ENCODE results near the gene KBTBD12.

Gene KBTBD12

DNA sequence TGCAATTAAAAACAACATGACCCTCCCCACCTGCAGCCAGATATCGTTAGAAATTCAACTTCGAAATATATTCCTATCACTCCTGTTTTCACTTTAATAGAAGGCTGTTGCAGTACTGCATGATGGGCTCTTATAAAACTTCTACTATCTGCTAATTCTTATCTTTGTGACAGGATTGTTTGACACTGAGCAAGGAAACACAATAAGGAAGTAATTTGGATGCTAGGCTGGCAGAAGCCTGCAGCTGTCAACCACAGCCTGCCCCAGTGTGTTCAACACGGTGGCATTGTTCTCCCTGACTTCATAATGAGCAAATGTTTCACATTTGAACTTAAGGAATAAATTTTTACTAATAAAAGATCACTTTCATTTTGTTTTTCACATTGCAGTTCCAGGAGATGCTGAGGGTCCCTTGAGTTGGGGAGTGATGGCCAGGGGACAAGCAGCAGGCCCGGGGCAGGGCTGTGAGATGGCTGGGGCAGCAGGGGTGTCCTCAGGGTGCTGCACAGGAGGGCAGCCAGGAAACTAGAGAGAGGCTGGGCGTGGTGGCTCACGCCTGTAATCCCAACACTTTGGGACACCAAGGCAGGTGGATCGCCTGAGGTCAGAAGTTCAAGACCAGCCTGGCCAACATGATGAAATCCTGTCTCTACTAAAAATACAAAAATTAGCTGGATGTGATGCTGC, 72.4 kb downstream of the KBTBD12 start:
- no peak for DNase-seq (ENCODE audit: low spot score)

DNA sequence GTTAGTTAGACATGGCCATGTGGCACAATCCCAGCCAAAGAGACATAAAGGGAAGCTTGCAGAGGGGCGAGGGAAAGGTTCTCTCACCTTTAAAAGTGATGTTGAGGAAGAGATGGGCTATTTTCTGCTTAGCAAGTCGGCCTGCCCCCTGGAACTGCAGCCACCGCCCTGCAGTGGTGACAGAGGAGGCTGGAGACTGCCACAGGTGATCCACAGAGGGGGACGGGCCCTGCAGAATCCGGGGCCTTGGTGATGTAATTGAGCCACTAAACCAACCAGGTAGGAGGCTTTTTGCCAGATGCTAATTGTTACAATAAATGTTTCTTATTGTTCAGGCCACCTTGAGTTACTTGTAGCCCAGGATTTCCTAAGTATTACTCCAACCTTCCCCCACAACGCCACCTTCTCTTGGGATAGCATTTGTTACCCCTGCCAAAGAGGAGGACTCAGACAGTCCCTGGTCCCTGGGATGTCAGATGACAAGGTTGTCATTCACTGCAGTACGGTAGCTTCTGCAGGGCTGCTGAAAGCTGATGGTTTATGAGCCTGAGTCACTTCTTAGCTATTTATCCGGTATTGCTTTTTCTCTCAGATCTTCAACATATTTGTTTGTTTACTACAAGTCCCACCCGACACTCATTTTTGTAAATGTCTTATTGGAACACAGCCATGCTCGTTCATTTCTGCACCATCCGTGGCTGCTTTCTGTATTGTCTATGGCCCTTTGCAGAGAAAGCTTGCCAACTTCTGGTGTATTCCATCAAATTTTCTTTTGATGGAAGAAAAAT, 73.9 kb downstream of the KBTBD12 start:
- peak; percentile 83 for DNase-seq (ENCODE audit: low spot score)

GRCh38 chr3:127990051-127990450, 75.0 kb downstream of the KBTBD12 start:
- DNase-seq (ENCODE audit: low spot score): no peak

DNA sequence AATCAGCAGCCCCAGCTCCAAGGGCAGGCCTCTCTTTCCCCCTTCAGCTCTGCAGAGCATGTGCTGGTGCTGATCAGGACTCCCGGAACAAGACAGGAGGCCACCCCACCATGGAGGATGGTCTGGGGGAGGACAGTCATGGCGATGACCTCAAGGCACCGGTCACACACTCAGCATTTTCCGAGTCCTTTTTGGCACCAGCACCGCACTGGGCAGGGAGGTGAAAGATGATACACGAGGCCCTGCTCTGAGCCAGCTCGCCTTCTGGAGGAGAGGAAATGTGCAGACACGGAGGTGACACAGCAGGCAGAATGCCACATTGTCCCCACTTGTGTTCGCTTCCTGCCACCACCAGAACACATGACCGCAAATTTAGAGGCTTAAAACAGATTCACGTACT, 75.4 kb downstream of the KBTBD12 start:
- no peak for DNase-seq (ENCODE audit: low spot score)

DNA sequence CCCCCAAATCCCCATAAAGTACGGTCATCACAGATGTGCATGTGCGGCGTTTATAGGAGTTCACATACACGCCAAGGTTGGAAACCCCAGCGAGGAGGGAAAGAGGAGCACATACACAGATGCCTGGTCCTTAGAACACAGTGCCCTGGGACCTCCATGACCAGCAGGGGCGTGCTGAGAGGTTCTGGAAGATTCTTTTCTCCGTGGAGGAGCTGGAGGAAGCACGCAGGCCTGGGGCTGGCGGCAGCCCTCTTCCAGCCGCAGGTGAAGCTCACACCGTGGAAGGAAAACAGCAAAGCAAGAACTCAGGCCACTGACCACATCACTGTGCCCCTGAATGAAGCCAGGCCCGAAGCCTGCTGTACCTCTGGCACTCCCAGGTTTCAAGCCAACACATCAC, 76.2 kb downstream of the KBTBD12 start:
- DNase-seq (ENCODE audit: low spot score): no peak

DNA sequence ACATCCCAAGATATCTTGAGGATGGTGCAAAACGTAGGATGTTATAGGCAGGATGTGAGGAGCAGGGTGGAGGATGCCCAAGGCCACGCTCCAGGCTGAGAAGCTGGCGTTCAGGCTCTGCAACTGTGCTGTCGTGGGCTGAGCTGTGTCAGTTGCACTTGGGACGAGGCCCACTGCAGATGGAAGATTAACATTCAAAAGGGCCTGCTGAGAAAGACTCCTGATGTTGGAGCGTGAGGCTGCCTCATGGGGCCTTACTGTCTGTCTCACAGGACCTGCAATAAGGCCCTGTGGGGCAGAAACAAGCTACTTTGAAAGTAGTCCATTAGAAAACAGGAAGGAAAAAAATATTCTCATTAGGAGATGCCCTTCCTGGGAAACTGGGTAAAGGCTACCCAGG, 76.6 kb downstream of the KBTBD12 start:
- no peak for DNase-seq (ENCODE audit: low spot score)

GRCh38 chr3:127992127-127992526, 77.1 kb downstream of the KBTBD12 start:
- no peak for DNase-seq (ENCODE audit: low spot score)

- DNase-seq (ENCODE audit: low spot score): no peak
Observed at GRCh38 chr3:127994011-127994410, 79.0 kb downstream of the KBTBD12 start.

DNA sequence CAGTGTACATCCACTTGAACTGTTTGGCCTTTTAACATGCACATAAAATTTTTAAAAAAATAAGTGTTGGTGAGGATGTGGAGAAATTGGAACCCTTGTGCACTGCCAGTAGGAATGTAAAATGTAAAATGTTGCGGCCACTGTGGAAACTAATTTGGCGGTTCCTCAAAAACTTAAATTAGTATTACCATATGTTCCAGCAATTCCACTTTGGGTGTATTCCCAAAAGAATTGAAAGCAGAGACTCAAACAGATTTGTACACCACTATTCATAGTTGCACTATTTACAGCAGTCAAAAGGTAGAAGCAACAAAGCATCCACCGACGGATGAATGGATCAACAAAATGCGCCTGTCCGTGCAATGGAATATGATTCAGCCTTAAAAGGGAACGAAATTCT, 82.0 kb downstream of the KBTBD12 start:
- DNase-seq (ENCODE audit: low spot score): no peak

- no peak for DNase-seq (ENCODE audit: low spot score)
Observed at GRCh38 chr3:127997961-127998360, 82.9 kb downstream of the KBTBD12 start.

- no peak for DNase-seq (ENCODE audit: low spot score)
Observed at GRCh38 chr3:127998596-127998995, 83.6 kb downstream of the KBTBD12 start.

- no peak for DNase-seq (ENCODE audit: low spot score)
Observed at GRCh38 chr3:127999509-128000106, 84.6 kb downstream of the KBTBD12 start.

DNA sequence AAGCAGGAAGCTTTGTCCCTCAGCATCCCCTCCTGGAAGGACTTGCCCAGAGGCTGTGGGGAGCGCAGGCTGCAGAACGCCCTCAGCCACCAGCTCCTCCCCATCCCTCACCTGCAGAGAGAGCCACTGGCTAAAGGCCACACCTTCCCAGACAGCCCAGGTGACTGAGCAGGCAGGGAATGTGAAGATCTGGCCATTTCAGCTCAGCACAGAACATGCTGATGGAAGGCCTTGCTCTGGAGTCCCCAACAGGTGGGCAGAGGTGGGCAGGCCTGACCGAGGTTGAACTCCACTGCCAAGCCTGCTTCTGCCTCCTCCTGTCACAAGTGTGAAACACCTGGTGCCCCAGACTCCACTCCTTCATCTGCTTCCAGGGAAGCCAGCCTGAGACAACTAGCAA, 86.5 kb downstream of the KBTBD12 start:
- no peak for DNase-seq (ENCODE audit: low spot score)

DNA sequence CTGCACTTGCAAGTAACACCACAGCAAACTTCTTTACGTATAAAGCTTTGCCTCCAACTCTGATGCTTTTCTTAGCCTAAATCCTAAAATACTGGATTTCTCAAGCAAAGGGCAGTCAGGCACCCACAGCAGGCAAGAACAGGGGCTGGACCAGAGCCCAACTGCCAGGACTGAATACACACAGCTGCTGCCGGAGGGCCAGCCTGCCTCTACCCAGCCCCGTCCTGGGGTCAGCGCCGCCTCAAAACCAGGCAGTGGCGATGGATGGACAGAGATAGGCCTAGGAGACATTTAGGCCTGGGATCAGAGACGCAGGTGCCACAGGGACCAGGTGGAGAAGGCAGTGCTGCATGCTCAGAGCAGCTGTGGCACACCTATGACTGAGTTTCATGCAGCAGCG, 89.6 kb downstream of the KBTBD12 start:
- no peak for DNase-seq (ENCODE audit: low spot score)

DNA sequence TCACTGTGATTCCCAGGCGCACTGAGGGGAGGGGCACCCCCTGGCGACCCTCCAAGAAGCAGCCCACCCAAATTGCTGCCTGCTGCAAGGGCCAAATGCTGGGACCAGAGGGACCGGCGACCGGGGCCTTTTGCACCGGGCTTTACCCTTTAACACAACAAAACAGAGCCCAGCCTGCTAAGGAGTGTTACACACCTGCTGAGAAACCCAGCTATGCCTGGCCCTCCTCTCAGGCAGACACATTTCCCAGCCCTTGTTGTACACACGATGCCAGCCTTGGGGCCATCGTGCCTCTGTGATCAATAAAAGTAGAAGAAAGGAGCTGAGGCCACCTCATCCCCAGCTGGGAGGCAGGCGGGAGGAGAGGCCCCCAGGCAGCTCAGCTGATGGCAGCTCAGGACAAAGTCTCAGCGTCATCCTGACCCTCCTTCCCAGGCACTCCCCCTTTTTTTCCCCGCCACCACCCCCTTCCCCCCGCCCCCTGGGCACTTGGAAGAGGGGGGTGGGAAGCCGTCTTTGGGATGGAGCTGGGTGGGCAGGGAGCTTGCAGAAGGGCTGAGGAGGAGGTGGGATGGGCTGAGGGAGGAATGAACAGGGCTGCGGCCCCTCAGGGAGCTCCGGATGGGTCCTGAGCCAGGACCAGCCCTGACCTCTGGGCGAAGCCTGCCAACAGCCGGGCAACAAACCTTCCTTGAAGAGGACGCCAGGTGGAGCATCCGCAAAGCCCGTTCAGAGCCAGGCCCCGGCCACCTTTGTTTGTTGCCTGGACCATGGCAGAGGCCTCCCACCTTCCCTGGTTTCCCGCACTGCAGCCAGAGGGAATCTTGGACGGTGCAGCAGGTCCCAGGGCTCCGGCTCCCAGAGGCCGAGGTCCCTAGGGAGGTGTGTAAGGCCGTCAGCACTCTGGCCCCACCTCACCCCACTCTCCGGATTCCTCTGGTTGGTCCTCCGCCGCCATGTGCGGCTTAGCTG, 91.3 kb downstream of the KBTBD12 start:
- DNase-seq (ENCODE audit: low spot score): no peak

GRCh38 chr3:128007033-128007424, 92.0 kb downstream of the KBTBD12 start:
- DNase-seq (ENCODE audit: low spot score): no peak

- peak; percentile 36 for DNase-seq (ENCODE audit: low spot score)
Observed at GRCh38 chr3:128009952-128010846, 95.2 kb downstream of the KBTBD12 start.

- DNase-seq (ENCODE audit: low spot score): peak; percentile 39
Observed at GRCh38 chr3:128011140-128011539, 96.1 kb downstream of the KBTBD12 start.

DNA sequence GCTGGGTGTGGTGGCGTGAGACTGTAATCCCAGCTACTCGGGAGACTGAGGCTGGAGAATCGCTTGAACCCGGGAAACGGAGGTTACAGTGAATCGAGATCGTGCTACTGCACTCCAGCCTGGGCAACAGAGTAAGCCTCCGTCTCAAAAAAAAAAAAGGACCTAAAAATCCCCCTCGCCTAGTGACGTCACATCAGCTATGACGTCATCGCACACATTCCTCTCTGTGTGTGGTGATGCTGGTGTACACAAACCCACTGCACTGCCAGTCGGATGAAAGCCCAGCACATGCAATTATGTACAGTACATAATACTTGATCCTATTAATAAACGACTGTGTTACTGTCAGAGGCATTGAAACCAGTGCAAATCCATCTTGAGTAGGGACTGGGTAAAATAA, 97.0 kb downstream of the KBTBD12 start:
- no peak for DNase-seq (ENCODE audit: low spot score)

GRCh38 chr3:128014548-128014947, 99.5 kb downstream of the KBTBD12 start:
- DNase-seq (ENCODE audit: low spot score): no peak

DNA sequence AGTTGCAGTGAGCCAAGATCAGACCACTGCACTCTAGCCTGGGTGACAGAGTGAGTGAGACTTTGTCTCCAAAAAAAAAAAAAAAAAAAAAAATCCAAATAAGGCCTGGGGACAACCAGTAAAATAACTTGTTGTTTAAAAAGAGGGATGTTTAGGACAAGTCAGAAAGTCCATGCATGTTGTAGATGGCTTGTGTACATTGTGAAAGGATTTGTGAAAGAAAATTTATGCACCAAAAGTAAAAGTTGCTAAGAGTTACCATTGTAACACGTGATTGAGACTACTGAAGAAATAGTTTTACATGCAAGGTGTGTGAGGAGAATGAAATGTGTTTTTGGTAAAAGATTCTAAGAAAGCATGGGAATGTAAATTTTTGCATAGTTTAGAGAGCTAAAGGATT, 101.5 kb downstream of the KBTBD12 start:
- DNase-seq (ENCODE audit: low spot score): no peak
